T follicular helper cell (primary cell): ENCODE results near the gene ATAD3A.
"Not testable (repeated sequence)": the region's sequence is repeated elsewhere in the genome, so short reads cannot be mapped to it uniquely, and the experiment has no call there.

ENCODE experiments used
- DNase-seq: peaks from one replicate; pipeline ENCODE4 v3.0.0-alpha.2; 2020; ENCODE audit warnings: low read depth

ATAD3A gene

GRCh38 chr1:1523226-1523625 lies 11.3 kb downstream of the ATAD3A start:
- not testable (repeated sequence) for DNase-seq

- DNase-seq: not testable (repeated sequence)
These were observed 11.7 kb downstream of the ATAD3A start for GRCh38 chr1:1523651-1524050.

DNA sequence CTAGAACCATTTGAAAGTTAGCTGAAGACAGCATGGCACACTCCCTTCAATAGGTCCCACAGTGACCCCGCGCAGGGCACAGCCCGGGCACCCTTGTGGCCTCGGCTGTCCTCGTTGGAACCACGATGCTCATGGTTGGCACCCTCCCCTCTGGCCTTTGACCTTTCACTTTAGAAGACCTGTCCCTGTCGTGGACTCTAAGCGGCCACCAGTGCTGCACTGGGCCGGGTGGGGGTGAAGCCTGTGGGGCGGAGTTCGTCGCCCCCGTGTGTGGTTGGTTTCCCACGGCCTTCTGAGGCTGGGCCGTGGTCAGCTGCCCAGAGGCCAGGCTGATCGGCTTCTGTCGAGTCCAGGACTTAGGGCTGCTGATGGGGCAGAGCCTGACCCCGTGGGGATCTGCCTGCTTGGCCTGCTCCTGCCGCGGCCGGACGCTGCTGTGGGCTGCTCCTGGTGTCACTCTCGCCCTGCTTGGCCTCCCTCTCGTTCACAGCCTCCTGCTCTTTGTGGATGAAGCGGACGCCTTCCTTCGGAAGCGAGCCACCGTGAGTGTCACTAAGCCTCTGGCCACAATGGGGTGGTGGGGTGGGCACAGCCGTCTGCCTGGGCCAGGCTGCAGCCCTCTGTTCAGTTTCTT lies 12.9 kb downstream of the ATAD3A start:
- DNase-seq: not testable (repeated sequence)

GRCh38 chr1:1526476-1526875 lies 14.5 kb downstream of the ATAD3A start:
- DNase-seq: not testable (repeated sequence)

GRCh38 chr1:1527092-1527816 lies 15.3 kb downstream of the ATAD3A start:
- DNase-seq: no peak

DNA sequence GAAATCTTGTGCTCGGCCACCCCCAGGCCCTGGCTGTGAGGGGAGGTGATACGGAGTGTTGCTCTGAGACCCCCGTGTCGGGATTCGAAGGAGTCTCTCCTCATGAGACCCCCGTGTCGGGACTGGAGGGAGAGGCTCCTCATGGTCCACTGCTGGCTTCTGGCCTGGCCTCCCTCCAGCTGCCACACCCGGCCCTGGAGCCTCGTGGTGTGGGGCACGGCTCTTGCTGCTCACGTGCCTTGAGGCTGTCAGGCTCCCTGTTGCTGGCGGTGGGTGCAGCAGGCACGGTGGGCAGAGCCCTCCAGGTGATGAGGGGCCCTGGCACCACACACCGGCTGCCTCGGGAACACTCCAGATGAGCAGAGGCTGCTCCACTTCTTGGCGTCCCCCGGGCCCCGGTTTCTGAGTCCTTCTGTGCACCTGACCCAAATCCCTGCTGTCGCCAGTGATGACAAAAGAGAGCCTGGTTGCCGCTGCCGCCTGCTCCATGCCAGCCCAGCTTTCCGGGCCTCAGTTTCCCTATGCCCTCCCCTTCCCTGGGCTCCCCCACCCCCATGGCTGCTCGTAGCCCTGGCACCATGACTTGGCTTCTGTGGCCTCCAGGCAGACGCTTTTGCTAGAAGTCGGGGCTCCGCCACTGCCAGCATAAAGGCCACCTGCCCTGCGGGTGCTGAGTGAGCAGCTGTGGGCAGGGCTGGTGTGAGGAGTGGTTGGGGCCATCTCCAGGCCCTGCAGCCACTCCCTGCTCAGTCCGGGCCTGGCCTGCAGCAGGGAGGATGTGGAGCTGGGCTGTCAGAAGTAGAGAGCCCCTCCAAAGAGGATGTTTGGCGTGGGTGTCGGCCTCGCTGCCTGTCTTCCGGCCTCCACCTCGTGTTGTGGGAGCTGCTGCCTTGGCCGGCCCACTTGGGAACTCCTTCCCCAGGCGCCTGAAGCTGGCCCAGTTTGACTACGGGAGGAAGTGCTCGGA lies 16.6 kb downstream of the ATAD3A start:
- no peak for DNase-seq

DNA sequence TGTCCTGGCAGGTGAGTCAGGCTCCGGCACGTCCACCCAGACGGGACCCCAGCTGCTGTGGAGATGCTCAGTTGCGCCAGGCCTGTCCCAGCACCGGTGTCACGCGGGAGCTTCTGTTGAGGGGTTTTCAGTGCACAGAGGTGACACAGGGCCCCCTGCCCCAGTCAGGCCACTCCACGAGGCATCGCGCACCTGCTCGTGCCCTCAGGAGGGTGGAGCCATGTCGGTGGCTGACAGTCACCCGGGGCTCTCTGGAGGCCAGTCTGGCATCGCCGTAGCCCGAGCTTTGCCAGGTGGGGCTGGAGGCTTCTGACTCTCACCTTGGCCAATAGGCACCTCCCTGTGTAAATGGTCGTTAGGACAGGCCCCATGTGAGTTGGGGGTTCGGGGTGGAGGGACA lies 17.4 kb downstream of the ATAD3A start:
- no peak for DNase-seq

DNA sequence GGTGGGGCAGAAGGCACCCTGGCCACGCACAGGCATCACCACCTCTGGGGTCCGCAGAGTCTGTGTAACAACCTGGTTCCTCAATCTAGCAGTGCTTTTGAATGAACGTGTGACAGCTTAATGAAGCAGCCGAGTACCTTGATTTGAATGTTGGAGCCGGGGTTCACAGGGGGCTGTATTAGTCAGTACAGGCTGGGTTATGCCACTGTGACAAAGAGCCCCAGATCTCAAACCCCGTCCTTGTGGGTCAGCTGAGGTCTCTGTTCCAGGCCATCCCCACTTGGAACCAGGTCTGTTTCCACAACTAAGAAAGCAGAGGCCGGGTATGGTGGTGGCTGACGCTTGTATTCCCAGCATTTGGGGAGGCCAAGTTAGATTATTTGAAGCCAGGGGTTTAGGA lies 18.0 kb downstream of the ATAD3A start:
- DNase-seq: no peak

GRCh38 chr1:1531947-1532346 lies 20.0 kb downstream of the ATAD3A start:
- DNase-seq: no peak

GRCh38 chr1:1533176-1533893 lies 21.4 kb downstream of the ATAD3A start:
- not testable (repeated sequence) for DNase-seq

DNA sequence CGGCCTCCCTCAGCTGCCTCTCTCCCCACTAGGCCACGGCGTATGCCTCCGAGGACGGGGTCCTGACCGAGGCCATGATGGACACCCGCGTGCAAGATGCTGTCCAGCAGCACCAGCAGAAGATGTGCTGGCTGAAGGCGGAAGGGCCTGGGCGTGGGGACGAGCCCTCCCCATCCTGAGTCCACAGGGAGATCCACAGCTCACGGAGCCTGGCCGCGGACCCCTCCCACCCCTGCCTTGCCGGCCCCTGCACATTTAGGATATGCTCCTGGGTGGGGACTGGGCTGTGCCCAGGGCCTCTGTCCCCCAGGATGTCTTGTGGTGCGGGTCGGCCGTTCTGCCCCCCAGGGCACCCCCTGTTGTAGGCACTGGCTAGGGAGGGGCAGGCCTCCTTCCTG lies 21.9 kb downstream of the ATAD3A start:
- not testable (repeated sequence) for DNase-seq

GRCh38 chr1:1534401-1535154 lies 22.6 kb downstream of the ATAD3A start:
- no peak for DNase-seq

DNA sequence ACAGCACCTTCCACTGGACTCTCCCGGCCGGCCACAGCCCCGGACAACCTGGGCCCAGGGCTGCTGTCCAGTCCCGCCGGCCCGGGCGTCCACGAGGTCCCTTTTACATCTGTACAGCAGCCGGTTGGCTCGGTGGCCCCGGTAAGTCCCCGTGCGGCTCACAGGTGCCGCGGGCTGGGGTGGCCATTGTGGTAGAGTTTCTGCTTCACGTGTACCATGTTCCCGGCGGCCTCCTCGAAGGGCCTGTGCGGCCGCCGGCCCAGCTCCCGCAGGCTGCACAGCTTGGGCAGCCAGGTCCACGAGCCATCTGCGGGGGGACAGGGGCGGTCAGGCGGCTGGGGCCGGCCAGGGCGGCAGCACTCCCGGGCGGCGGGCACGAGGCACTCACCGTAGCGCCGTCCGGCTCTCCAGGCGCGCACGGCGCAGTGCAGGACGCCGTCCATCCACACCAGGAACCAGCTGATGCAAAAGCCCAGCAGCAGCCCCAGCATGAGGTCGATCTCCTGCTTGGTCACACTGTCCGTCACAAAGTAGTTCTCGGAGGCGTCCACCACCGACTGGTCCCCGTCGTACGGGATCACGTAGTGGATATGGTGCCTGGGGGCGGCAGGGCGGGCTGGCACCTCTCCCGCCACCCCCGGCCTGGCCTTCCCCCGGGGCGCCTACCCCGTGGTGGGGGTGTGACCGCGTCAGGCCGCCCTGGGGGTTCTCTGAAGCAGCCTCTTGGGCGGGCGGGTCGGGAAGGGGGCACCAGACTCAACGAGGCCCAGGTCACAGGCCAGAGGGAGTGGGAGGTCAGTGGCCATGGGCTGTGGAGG lies 23.4 kb downstream of the ATAD3A start:
- no peak for DNase-seq

GRCh38 chr1:1536019-1536937 lies 24.3 kb downstream of the ATAD3A start:
- no peak for DNase-seq

GRCh38 chr1:1536938-1537546 lies 25.1 kb downstream of the ATAD3A start:
- no peak for DNase-seq

- DNase-seq: no peak
These were observed 25.8 kb downstream of the ATAD3A start for GRCh38 chr1:1537626-1538250.

- no peak for DNase-seq
These were observed 26.4 kb downstream of the ATAD3A start for GRCh38 chr1:1538334-1538733.

GRCh38 chr1:1538989-1539309 lies 27.0 kb downstream of the ATAD3A start:
- no peak for DNase-seq
